H9 (cell line): Measurements from ENCODE around the gene CBLN3. TPM values are rescaled to one million over a fixed set of nuclear protein-coding genes. Genes with fewer than 3 reads are reported as not detected.

Experiments used
- DNase-seq: peaks from one replicate; pipeline ENCODE4 v3.0.0-alpha.2; 2017
- H2AFZ ChIP-seq: one replicate; pipeline ENCODE4 v1.6.1; 2013; ENCODE audit warnings: mild to moderate bottlenecking, low read length, control low read depth, moderate library complexity
- H2AK5ac ChIP-seq: 2 replicates; pipeline ENCODE4 v1.6.1; 2013; ENCODE audit warnings: low read length, control low read depth, mixed read lengths; ENCODE audit not compliant: insufficient read length
- H2BK120ac ChIP-seq: one replicate; pipeline ENCODE4 v1.6.1; 2013; ENCODE audit warnings: low read depth, mild to moderate bottlenecking, low read length, control low read depth, inconsistent platforms; ENCODE audit not compliant: poor library complexity, severe bottlenecking
- H2BK12ac ChIP-seq: 2 replicates; pipeline ENCODE4 v1.6.1; 2013; ENCODE audit warnings: low read length, control low read depth, mixed read lengths, low read depth; ENCODE audit not compliant: insufficient read length
- H2BK15ac ChIP-seq: 2 replicates; pipeline ENCODE4 v1.6.1; 2013; ENCODE audit warnings: low read depth, low read length, control low read depth
- H2BK20ac ChIP-seq: one replicate; pipeline ENCODE4 v1.6.1; 2013; ENCODE audit warnings: low read depth, mild to moderate bottlenecking, low read length, control low read depth, inconsistent platforms; ENCODE audit not compliant: poor library complexity, severe bottlenecking
- H2BK5ac ChIP-seq: 2 replicates; pipeline ENCODE4 v1.6.1; 2013; ENCODE audit warnings: low read length, control low read depth, mixed read lengths; ENCODE audit not compliant: insufficient read length
- H3K14ac ChIP-seq: 2 replicates; pipeline ENCODE4 v1.6.1; 2013; ENCODE audit warnings: low read length, control low read depth; ENCODE audit not compliant: insufficient read depth
- H3K18ac ChIP-seq: 2 replicates; pipeline ENCODE4 v1.6.1; 2013; ENCODE audit warnings: low read depth, mild to moderate bottlenecking, mixed read lengths, low read length, control low read depth; ENCODE audit not compliant: insufficient read length
- H3K23ac ChIP-seq: 2 replicates; pipeline ENCODE4 v1.6.1; 2013; ENCODE audit warnings: low read length, control low read depth, mixed read lengths, low read depth; ENCODE audit not compliant: insufficient read length
- H3K23me2 ChIP-seq: 2 replicates; pipeline ENCODE4 v1.6.1; 2013; ENCODE audit warnings: low read depth, mild to moderate bottlenecking, mixed read lengths, low read length, control low read depth; ENCODE audit not compliant: insufficient read length, poor library complexity, severe bottlenecking
- H3K27ac ChIP-seq: 2 replicates; pipeline ENCODE4 v1.5.1; 2013; ENCODE audit warnings: low read length, control low read depth, mixed read lengths, low read depth; ENCODE audit not compliant: insufficient read length
- H3K27me3 ChIP-seq: 2 replicates; pipeline ENCODE4 v1.6.1; 2013; ENCODE audit warnings: low read length, control low read depth, inconsistent platforms; ENCODE audit not compliant: insufficient read depth
- H3K4ac ChIP-seq: 2 replicates; pipeline ENCODE4 v1.6.1; 2013; ENCODE audit warnings: low read depth, mild to moderate bottlenecking, control low read depth, inconsistent platforms, low read length, moderate library complexity
- H3K4me1 ChIP-seq: 2 replicates; pipeline ENCODE4 v1.6.1; 2013; ENCODE audit warnings: low read length, control low read depth, inconsistent platforms; ENCODE audit not compliant: insufficient read depth
- H3K4me2 ChIP-seq: 2 replicates; pipeline ENCODE4 v1.6.1; 2013; ENCODE audit warnings: low read length, control low read depth, mixed read lengths; ENCODE audit not compliant: insufficient read length, insufficient read depth
- H3K56ac ChIP-seq: 2 replicates; pipeline ENCODE4 v1.6.1; 2013; ENCODE audit warnings: low read depth, mild to moderate bottlenecking, mixed read lengths, low read length, control low read depth; ENCODE audit not compliant: insufficient read length
- H3K79me1 ChIP-seq: 2 replicates; pipeline ENCODE4 v1.6.1; 2013; ENCODE audit warnings: low read depth, mild to moderate bottlenecking, moderate library complexity, low read length, control low read depth, inconsistent platforms; ENCODE audit not compliant: insufficient read depth, poor library complexity, severe bottlenecking
- H3K79me2 ChIP-seq: 2 replicates; pipeline ENCODE4 v1.6.1; 2013; ENCODE audit warnings: low read length, control low read depth, inconsistent platforms; ENCODE audit not compliant: insufficient read depth
- H3K9ac ChIP-seq: 2 replicates; pipeline ENCODE4 v1.6.1; 2013; ENCODE audit warnings: low read length, control low read depth, mixed read lengths; ENCODE audit not compliant: insufficient read length; ENCODE audit errors: extremely low read depth
- H3K9me3 ChIP-seq: one replicate; pipeline ENCODE4 v1.6.1; 2013; ENCODE audit warnings: low read depth, low read length, inconsistent platforms; ENCODE audit not compliant: control insufficient read depth
- H3T11ph ChIP-seq: one replicate; pipeline ENCODE4 v1.6.1; 2013; ENCODE audit warnings: mild to moderate bottlenecking, low read length, control low read depth, inconsistent platforms
- H4K20me1 ChIP-seq: one replicate; pipeline ENCODE4 v1.6.1; 2013; ENCODE audit not compliant: control insufficient read depth, insufficient read length, insufficient read depth
- H4K5ac ChIP-seq: 2 replicates; pipeline ENCODE4 v1.6.1; 2013; ENCODE audit warnings: low read depth, mild to moderate bottlenecking, mixed read lengths, low read length, control low read depth; ENCODE audit not compliant: insufficient read length
- H4K8ac ChIP-seq: replicated peaks from 2 replicates; pipeline ENCODE4 v1.6.1; 2013; ENCODE audit warnings: low read length, control low read depth, mixed read lengths, low read depth; ENCODE audit not compliant: insufficient read length
- H4K91ac ChIP-seq: 2 replicates; pipeline ENCODE4 v1.6.1; 2013; ENCODE audit warnings: low read depth, mild to moderate bottlenecking, moderate library complexity, mixed read lengths, low read length, control low read depth; ENCODE audit not compliant: insufficient read length
- H3K27ac Mint-ChIP-seq, 3 experiments: 2 replicates in 2 of 3; 3 replicates in 1 of 3; pipeline ENCODE4 v1.8.0; 2020 to 2021; ENCODE audit warnings: mixed read lengths in 3 of 3, mild to moderate bottlenecking in 1 of 3, moderate library complexity in 1 of 3
- H3K27me3 Mint-ChIP-seq: 2 replicates; pipeline ENCODE4 v1.8.0; 2021; ENCODE audit warnings: low read depth, mild to moderate bottlenecking, moderate library complexity, mixed read lengths
- H3K36me3 Mint-ChIP-seq, 3 experiments: 2 replicates in 2 of 3; 3 replicates in 1 of 3; pipeline ENCODE4 v1.8.0; 2020 to 2021; ENCODE audit warnings: low read depth in 3 of 3, mixed read lengths in 3 of 3; ENCODE audit not compliant: insufficient read depth in 1 of 3
- H3K4me1 Mint-ChIP-seq, 2 experiments: 2 replicates each; pipeline ENCODE4 v1.8.0; 2020; ENCODE audit warnings: mixed read lengths in 2 of 2
- H3K4me3 Mint-ChIP-seq, 2 experiments: 2 replicates in 1 of 2; 3 replicates in 1 of 2; pipeline ENCODE4 v1.8.0; 2020 to 2021; ENCODE audit warnings: mild to moderate bottlenecking in 2 of 2, mixed read lengths in 2 of 2, moderate library complexity in 1 of 2
- H3K9me3 Mint-ChIP-seq, 2 experiments: 2 replicates in 1 of 2; 3 replicates in 1 of 2; pipeline ENCODE4 v1.8.0; 2020; ENCODE audit warnings: mild to moderate bottlenecking in 2 of 2, mixed read lengths in 2 of 2, moderate library complexity in 1 of 2
- CTCF ChIP-seq: fragments of 200-600 bp; sonication (generic); conservative IDR thresholded peaks from 3 replicates; pipeline ENCODE4 v1.8.0; 2021; ENCODE audit warnings: antibody characterized with exemption, mild to moderate bottlenecking
- WGBS: extraction: QIAGEN DNeasy Blood & Tissue Kit; methylation state at CpG from one replicate; pipeline ENCODE4 v1.1.7; 2013; ENCODE audit warnings: missing lambda C conversion rate, low lambda C conversion rate, mixed read lengths; ENCODE audit not compliant: insufficient read length; ENCODE audit errors: extremely low coverage; 5-methylcytosine and 5-hydroxymethylcytosine counted together
- total RNA-seq: library from RNA; stranded (reverse); gene quantifications from 2 replicates; pipeline ENCODE4 v1.2.1, GENCODE V29; 2021

CBLN3 gene
- total RNA-seq, 1 experiment from 2014 or later: 0.39 TPM

DNA sequence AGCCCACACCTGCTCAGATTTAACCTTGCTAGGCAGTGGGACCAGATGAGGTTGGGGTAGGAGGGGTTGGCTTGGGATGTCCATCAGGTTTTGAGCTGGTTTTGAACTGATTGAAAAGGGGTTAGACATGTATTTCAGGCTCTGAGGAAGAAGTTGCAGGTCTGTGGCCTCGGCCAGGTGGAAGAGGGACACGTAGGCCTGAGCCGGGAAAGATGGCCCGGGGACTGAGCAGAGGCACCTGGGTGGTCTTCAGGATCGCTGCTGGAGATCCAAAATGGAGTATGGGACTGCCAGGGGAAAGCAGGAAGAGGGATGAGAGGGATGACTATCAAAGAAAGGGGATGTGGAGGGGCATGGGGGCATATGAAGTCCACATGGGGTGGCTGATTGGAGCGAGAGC is 23.1 kb downstream of the CBLN3 start:
- Histone ChIP-seq H2BK20ac (no peak overlapping the region), H3T11ph (no peak overlapping the region), H3K23ac (no peak overlapping the region), H2AFZ (no peak overlapping the region), H3K56ac (no peak overlapping the region), H3K9ac (no peak overlapping the region), H2BK5ac (no peak overlapping the region), H4K20me1 (no peaks in the 10 kb centered on the region), H3K79me1 (no peaks in the 10 kb centered on the region), H4K8ac (no peak overlapping the region), H2BK120ac (no peak overlapping the region), H3K9me3 (no peaks in the 10 kb centered on the region), H3K4me1 (no peaks in the 10 kb centered on the region), H3K23me2 (no peaks in the 10 kb centered on the region), H3K4me2 (no peak overlapping the region), H2AK5ac (no peak overlapping the region), H3K27ac (no peak overlapping the region), H4K91ac (no peak overlapping the region), H2BK15ac (no peak overlapping the region), H3K14ac (no peak overlapping the region), H4K5ac (no peak overlapping the region), H3K18ac (no peak overlapping the region), H3K27me3 (no peaks in the 10 kb centered on the region), H2BK12ac (no peak overlapping the region), H3K79me2 (no peaks in the 10 kb centered on the region), H3K4ac (no peak overlapping the region)
- no peak overlapping the region for H3K4me3 Mint-ChIP-seq
- no peak for TF ChIP-seq CTCF
- peak overlapping the region in 1 of 3 experiments; percentile 61; a peak in 1 of 7 replicates for H3K27ac Mint-ChIP-seq
- H3K4me1 Mint-ChIP-seq: peaks cover 27 to 33% of the 10 kb centered on the region in 2 experiments
- no CpG with 5 or more reads among the region's 6 CpGs for WGBS
- no peaks in the 10 kb centered on the region for H3K9me3 Mint-ChIP-seq
- H3K27me3 Mint-ChIP-seq: no peaks in the 10 kb centered on the region
- H3K36me3 Mint-ChIP-seq: peaks cover 0 to 12% (median 4%) of the 10 kb centered on the region in 3 experiments; a peak in 3 of 7 replicates
- DNase-seq: peak; percentile 8
